ENCODE results near the gene PHACTR3.

- TF ChIP-seq KDM1A (IDR thresholded peaks at IDR 0.05; ENCODE audit: borderline replicate concordance, low read length) = no peak
- TF ChIP-seq CTCF (IDR thresholded peaks at IDR 0.05; ENCODE audit: control extremely low read depth in 1 of 3, insufficient read depth in 1 of 3, low read depth in 1 of 3, low read length in 3 of 3) = no peak
- no peak for TF ChIP-seq POU5F1 (IDR thresholded peaks at IDR 0.05; ENCODE audit: low read depth, low read length)
- TF ChIP-seq YY1 (IDR thresholded peaks at IDR 0.05; ENCODE audit: low read depth, low read length) = no peak
- no peak for TF ChIP-seq EP300 (IDR thresholded peaks at IDR 0.05; ENCODE audit: borderline replicate concordance in 1 of 2, low read depth in 2 of 2, low read length in 2 of 2)
- no peak for TF ChIP-seq SP1 (IDR thresholded peaks at IDR 0.05; ENCODE audit: low read depth, low read length)
- no peak for TF ChIP-seq ZNF274 (IDR thresholded peaks at IDR 0.05; ENCODE audit: borderline replicate concordance, extremely low read depth, low read length)
- TF ChIP-seq POLR2AphosphoS5 (IDR thresholded peaks at IDR 0.05; ENCODE audit: low read depth, low read length) = no peak
- no peak for TF ChIP-seq EZH2 (IDR thresholded peaks at IDR 0.05; ENCODE audit: low read depth, low read length, severe bottlenecking)
Measured at GRCh38 chr20:59743767-59744485, 139.6 kb downstream of the PHACTR3 start.
